H1 (cell line): ENCODE results near the gene IL6R. TPM values are rescaled to one million over a fixed set of nuclear protein-coding genes. Genes with fewer than 3 reads are reported as not detected.

Experiments
- CBX8 ChIP-seq: fragments of 300-800, 300-1000 bp; sonication (generic); IDR thresholded peaks from 2 replicates; pipeline ENCODE4 v1.7.1; 2016; ENCODE audit warnings: low read depth, low read length, borderline replicate concordance
- CHD7 ChIP-seq: fragments of 300-600 bp; sonication (generic); IDR thresholded peaks from 2 replicates; pipeline ENCODE4 v1.7.1; 2012; ENCODE audit warnings: low read length, moderate library complexity, mild to moderate bottlenecking, inconsistent platforms; ENCODE audit not compliant: insufficient replicate concordance
- POU5F1 ChIP-seq: IDR thresholded peaks from 2 replicates; pipeline ENCODE4 v1.6.1; 2011; ENCODE audit warnings: low read depth, mild to moderate bottlenecking, low read length, moderate library complexity
- polyA plus RNA-seq, 7 experiments: library from polyadenylated mRNA; depleted of rRNA in 3 of 7; stranded (reverse) in 5 of 7; unstranded in 2 of 7; fragments of >200 nt in 5 of 7; fragments of 200-250 nt in 2 of 7; gene quantifications; 1 replicate in 5 of 7; 2 replicates in 1 of 7; 4 replicates in 1 of 7; pipeline versions ENCODE4 v1.2.1 to v1.2.3, GENCODE V29; 2011 to 2013; ENCODE audit warnings: missing spikeins in 2 of 7, mixed read lengths in 2 of 7
- total RNA-seq: library from RNA; stranded (reverse); fragmentation: NEBNext Ultra II Directional; extraction: Animal tissue kit (Norgen Biotek cat#: 25700); gene quantifications from 2 replicates; pipeline ENCODE4 v1.2.1, GENCODE V29; 2021

The IL6R gene
- total and polyA plus RNA-seq, 2 of the 8 experiments (the other 6 are each of a cell fraction or from before 2014, with no cell fraction given): 2.3 to 3.0 TPM

- TF ChIP-seq CHD7: no peak
- TF ChIP-seq CBX8: no peak
- no peak for TF ChIP-seq POU5F1
Measured at GRCh38 chr1:154358519-154358918, 46.6 kb upstream of the IL6R start (continued).
